Activated effector memory CD4-positive, alpha-beta T cell treated with Interleukin-2 at 50 U/mL for 16 hours (primary cell): ENCODE results near the gene DENND2A.
"Not testable (repeated sequence)": the region's sequence is repeated elsewhere in the genome, so short reads cannot be mapped to it uniquely, and the experiment has no call there.

Source experiments
- DNase-seq: peaks from one replicate; pipeline ENCODE4 v3.0.0-alpha.2; 2020

DENND2A gene

GRCh38 chr7:140672382-140673062 lies 31.9 kb upstream of the DENND2A start, which contains the start of gene ADCK2:
Gene ADCK2 (plus strand): TSS chr7:140672945. CDS start chr7:140673331, 386 bp downstream.
- DNase-seq: peak; percentile 59

- no peak for DNase-seq
These were observed 31.4 kb upstream of the DENND2A start for GRCh38 chr7:140671966-140672365.

GRCh38 chr7:140670343-140670935 lies 29.8 kb upstream of the DENND2A start:
- DNase-seq: no peak

- DNase-seq: not testable (repeated sequence)
These were observed 29.2 kb upstream of the DENND2A start for GRCh38 chr7:140669862-140670261.

GRCh38 chr7:140669352-140669751 lies 28.7 kb upstream of the DENND2A start:
- no peak for DNase-seq

- no peak for DNase-seq
These were observed 28.0 kb upstream of the DENND2A start for GRCh38 chr7:140668641-140669040.

DNA sequence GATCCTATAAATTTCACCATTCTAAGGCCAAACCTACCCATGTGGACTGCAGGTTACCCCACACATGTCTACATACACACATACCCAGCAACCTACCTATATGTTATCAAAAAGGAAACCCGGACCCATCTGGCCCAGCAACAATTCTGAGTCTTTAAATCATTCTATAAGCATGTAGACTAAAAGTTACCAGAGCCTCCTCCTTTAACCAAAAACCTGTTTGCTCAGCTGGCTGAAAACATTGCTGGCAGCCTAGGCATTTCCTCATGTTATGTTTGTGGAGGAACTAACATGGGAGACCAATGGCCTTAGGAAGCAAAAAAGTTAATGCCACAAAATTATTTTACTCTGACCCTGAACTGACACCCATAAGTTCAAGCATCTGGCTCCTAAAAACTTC lies 26.9 kb upstream of the DENND2A start:
- DNase-seq: no peak

DNA sequence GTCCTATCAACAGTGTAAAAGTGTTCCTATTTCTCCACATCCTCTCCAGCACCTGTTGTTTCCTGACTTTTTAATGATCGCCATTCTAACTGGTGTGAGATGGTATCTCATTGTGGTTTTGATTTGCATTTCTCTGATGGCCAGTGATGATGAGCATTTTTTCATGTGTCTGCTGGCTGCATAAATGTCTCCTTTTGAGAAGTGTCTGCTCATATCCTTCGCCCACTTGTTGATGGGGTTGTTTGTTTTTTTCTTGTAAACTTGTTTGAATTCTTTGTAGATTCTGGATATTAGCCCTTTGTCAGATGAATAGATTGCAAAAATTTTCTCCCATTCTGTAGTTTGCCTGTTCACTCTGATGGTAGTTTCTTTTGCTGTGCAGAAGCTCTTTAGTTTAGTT lies 22.3 kb upstream of the DENND2A start:
- DNase-seq: not testable (repeated sequence)

- DNase-seq: no peak
These were observed 20.5 kb upstream of the DENND2A start for GRCh38 chr7:140661124-140661523.

DNA sequence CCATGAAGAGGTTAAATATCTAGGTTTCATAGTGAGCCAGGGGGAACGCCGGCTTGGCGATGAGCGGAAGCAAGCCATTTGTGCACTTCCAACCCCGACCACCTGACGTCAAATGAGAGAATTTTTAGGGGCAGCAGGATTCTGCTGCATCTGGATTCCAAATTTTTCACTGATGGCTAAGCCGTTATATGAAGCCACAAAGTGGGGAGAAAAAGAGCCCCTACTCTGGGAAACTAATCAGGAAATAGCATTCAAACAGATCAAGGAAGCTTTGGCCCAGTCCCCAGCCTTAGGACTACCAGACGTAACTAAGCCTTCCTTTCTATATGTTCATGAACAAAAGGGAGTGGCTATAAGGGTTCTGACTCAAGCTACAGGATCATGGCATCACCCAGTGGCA lies 19.2 kb upstream of the DENND2A start:
- no peak for DNase-seq

- DNase-seq: no peak
These were observed 17.3 kb upstream of the DENND2A start for GRCh38 chr7:140657891-140658290.

GRCh38 chr7:140656548-140657515 lies 16.2 kb upstream of the DENND2A start:
- no peak for DNase-seq

GRCh38 chr7:140655511-140656408 lies 15.1 kb upstream of the DENND2A start:
- DNase-seq: no peak

GRCh38 chr7:140654661-140655060 lies 14.0 kb upstream of the DENND2A start:
- no peak for DNase-seq

- DNase-seq: no peak
These were observed 13.4 kb upstream of the DENND2A start for GRCh38 chr7:140654109-140654387.

GRCh38 chr7:140653319-140654108 lies 12.9 kb upstream of the DENND2A start:
- DNase-seq: no peak

DNA sequence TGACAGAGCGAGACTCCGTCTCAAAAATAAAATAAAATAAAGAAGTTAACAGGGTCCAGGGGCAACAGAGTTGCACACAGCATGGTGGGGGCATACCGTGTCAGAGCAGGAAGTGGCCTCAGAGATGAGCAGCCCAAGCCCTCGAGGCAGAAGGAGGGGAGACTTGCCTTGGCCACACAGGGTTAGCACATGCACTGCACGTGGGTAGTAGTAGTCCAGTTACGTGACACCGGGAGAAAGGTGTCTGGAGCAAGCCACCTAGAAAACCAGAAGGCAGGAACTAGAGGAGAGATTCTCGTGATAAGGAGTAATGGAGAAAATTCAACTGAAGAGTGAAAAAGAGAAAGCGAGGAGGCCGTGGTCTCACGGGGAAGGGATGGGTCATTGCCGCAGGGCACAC lies 9.8 kb upstream of the DENND2A start:
- DNase-seq: no peak

- DNase-seq: no peak
These were observed 9.1 kb upstream of the DENND2A start for GRCh38 chr7:140649556-140650205.

DNA sequence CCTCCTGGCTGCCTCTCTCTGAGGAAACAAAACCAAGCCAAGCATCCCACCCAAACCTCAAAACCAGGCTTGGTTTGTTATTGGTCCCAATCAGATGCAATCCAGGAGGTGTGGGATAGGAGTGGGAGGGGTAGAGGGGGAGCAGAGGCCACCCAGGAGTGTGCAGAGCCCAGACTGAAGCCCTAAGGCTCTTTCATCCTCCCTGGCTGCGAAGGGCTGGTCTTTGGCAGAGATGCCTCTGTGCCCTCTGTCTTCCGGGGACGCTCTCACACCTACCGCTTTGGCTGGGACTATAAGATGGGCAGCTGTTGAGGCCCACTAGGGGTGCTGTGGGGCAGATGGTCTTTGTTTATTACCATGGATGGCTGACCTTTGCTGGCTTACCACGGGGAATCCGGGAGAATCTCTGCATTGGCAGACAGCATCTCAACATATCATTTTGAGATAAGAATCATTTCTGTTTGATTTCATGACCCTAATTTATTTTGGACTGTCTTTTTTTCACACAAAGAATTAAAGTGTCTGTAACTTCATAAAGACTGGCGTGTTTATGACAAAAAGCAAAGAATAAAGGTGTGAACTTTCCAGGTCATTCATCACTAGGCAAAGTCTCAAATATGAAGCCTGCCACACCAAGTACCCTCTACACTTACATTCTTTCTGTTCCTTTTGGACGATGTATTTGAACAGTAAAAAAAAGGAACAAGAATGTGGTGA lies 6.5 kb upstream of the DENND2A start:
- DNase-seq: peak; percentile 10

DNA sequence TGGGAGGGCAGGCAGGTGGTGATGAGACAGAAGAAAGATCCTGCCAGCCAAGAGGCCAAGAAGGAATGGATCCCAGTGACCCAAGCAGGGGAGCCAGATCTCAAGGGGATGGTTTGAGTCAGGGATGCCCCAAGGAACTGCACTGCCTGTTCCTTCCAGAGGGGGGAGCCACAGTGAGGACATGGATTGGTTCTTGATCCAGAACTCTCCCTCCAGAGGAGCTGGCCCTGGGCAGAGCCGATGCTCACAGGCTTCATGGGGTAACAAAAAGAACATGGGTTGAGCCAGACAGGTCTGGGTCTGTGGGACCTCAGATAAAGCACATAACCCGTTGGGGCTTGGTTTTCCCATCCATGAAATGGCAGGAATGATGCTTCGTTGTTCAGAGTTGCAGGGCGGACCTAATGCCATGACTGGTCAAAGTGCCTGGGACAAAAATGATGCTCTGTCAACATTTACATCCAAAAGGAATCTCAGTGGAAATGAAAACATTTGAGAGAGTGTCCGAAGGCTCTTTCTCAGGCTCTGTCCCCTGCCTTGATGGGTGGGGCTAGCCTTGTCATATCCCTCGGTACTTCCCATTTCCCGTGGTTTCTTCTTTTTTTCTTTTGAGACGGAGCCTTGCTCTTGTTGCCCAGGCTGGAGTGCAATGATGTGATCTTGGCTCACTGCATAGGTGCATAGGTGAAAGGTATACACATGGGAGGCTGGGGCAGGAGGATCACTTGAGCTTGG lies 4.7 kb upstream of the DENND2A start:
- DNase-seq: no peak
